Stimulated activated CD8-positive, alpha-beta memory T cell treated with anti-CD3 and anti-CD28 coated beads, Interleukin-7, amount 100 ng/mL, for 4 hours (primary cell): ENCODE results near the gene FBN1.

ENCODE experiments used
- DNase-seq, 2 donors: peaks; one replicate each; pipeline ENCODE4 v3.0.0-alpha.2; 2020; ENCODE audit warnings: low read depth in 2 of 2

FBN1 gene

GRCh38 chr15:48367483-48367882 lies 278.0 kb downstream of the FBN1 start:
- no peak for DNase-seq

DNA sequence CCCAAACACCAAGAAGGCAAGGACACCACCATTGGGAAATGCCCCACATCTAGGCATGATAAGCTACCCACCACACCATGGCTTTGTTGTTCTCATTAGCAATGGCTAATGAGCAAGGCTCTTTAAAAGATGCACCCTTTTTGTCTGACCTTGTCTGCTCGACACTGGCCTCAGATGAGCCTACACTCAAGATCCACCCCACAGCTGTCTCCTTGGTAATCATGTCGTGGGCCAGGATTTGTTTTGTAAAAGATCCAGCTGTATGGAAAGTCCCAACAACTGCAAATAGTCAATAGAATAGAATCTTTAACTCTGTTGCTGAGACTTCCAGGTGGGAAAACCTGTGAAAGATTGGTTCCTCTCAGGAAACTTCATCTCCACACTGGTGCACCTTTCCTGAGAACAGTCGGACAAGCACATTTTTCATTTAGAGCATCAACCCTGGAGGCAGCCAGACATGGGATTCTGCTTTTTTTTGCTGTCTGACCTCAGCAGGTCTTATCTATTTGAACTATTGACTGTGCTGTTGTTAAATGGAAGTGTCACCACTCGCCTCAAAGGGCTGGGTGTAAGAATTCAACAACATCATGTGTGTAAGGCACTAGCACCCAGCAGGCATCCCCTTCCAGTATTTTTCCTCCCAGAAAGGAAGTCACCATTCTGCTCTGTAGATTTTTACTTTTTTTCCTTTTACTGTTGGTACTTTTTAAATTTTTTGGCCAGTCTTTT lies 278.8 kb downstream of the FBN1 start:
- no peak for DNase-seq

GRCh38 chr15:48365575-48365974 lies 279.9 kb downstream of the FBN1 start:
- DNase-seq, result no peak

DNA sequence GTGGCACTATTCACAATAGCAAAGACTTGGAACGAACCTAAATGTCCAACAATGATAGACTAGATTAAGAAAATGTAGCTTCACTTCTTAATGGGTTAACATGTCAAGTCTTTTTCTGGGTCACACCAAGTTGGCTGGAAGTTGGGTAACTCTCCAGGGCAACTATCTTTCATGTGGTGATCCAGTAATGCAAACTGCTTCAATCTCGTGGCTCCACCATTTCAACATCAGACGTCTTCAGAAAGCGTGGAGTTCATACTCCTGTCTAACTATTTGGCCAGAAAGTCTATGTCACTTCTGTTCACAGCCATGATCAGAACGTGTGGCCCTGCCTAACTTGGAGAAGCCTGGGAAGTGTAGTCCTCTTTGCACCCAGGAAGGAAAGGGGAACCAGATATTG lies 282.0 kb downstream of the FBN1 start:
- no peak for DNase-seq

DNA sequence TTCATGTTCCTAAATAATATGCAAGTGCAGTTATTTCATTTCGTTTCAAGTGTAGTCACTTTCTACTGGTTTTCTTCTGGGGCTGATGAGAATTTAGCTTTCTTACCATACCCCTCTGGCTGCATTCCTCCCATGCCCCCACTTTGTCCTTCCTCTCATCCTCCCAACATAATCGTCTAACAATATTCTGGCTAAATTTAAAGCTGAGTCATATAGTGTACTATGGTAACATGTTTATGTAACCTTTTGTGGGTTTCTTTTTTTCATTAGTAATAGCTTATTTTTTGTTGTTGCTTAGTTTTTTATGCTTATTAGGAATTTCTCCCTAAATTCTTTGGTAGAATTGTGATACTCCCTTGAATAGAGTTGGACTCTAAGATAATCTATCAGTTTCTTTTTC lies 283.8 kb downstream of the FBN1 start:
- DNase-seq, result no peak

GRCh38 chr15:48360841-48361240 lies 284.7 kb downstream of the FBN1 start:
- DNase-seq, result no peak
